Activated naive CD8-positive, alpha-beta T cell (primary cell): ENCODE measurements around the gene FGD3.

Source experiments
- H3K27ac Mint-ChIP-seq: one replicate; pipeline ENCODE4 v1.8.0; 2021; ENCODE audit warnings: mixed read lengths
- H3K27me3 Mint-ChIP-seq: one replicate; pipeline ENCODE4 v1.8.0; 2021; ENCODE audit warnings: mixed read lengths
- H3K36me3 Mint-ChIP-seq: one replicate; pipeline ENCODE4 v1.8.0; 2021; ENCODE audit warnings: mixed read lengths
- H3K4me1 Mint-ChIP-seq: one replicate; pipeline ENCODE4 v1.8.0; 2021; ENCODE audit warnings: low read depth, mixed read lengths
- H3K4me3 Mint-ChIP-seq: one replicate; pipeline ENCODE4 v1.8.0; 2021; ENCODE audit warnings: mild to moderate bottlenecking, mixed read lengths
- H3K9me3 Mint-ChIP-seq: one replicate; pipeline ENCODE4 v1.8.0; 2021; ENCODE audit warnings: low read depth, mixed read lengths

FGD3 gene

GRCh38 chr9:93081931-93082330 lies 134.6 kb downstream of the FGD3 start:
- no peak overlapping the region for H3K4me3 Mint-ChIP-seq
- peaks cover 22% of the 10 kb centered on the region for H3K4me1 Mint-ChIP-seq
- no peaks in the 10 kb centered on the region for H3K9me3 Mint-ChIP-seq
- H3K27ac Mint-ChIP-seq = peak overlapping the region; percentile 54
- peaks cover 10% of the 10 kb centered on the region for H3K36me3 Mint-ChIP-seq
- H3K27me3 Mint-ChIP-seq = no peaks in the 10 kb centered on the region

GRCh38 chr9:93082841-93083411 lies 135.6 kb downstream of the FGD3 start:
- no peaks in the 10 kb centered on the region for H3K27me3 Mint-ChIP-seq
- H3K36me3 Mint-ChIP-seq = peaks cover 7% of the 10 kb centered on the region
- H3K27ac Mint-ChIP-seq = peak overlapping the region; percentile 95
- H3K9me3 Mint-ChIP-seq = no peaks in the 10 kb centered on the region
- peaks cover 15% of the 10 kb centered on the region for H3K4me1 Mint-ChIP-seq
- no peak overlapping the region for H3K4me3 Mint-ChIP-seq

GRCh38 chr9:93083592-93084470 lies 136.5 kb downstream of the FGD3 start:
- H3K36me3 Mint-ChIP-seq = peaks cover 7% of the 10 kb centered on the region
- peak overlapping the region; percentile 95 for H3K27ac Mint-ChIP-seq
- no peaks in the 10 kb centered on the region for H3K9me3 Mint-ChIP-seq
- H3K4me3 Mint-ChIP-seq = peak overlapping the region; percentile 65
- H3K27me3 Mint-ChIP-seq = no peaks in the 10 kb centered on the region
- peaks cover 19% of the 10 kb centered on the region for H3K4me1 Mint-ChIP-seq

- no peak overlapping the region for H3K27ac Mint-ChIP-seq
- H3K4me3 Mint-ChIP-seq = no peak overlapping the region
- H3K4me1 Mint-ChIP-seq = peaks cover 25% of the 10 kb centered on the region
- H3K36me3 Mint-ChIP-seq = peaks cover 11% of the 10 kb centered on the region
- H3K9me3 Mint-ChIP-seq = no peaks in the 10 kb centered on the region
- H3K27me3 Mint-ChIP-seq = no peaks in the 10 kb centered on the region
These were observed 137.2 kb downstream of the FGD3 start for GRCh38 chr9:93084471-93084881.

- Mint-ChIP-seq H3K36me3 (peaks cover 16% of the 10 kb centered on the region), H3K27ac (peak overlapping the region; percentile 76), H3K4me3 (no peak overlapping the region), H3K9me3 (no peaks in the 10 kb centered on the region), H3K27me3 (no peaks in the 10 kb centered on the region), H3K4me1 (peaks cover 33% of the 10 kb centered on the region)
These were observed 138.4 kb downstream of the FGD3 start for GRCh38 chr9:93085676-93086075.
